Hematopoietic multipotent progenitor cell treated with erythropoietin and hydrocortisone succinate and interleukin-3 and kit ligand, for 6 days (in vitro differentiated cells): ENCODE data around the gene PODNL1.
"Not testable (repeated sequence)": the region's sequence is repeated elsewhere in the genome, so short reads cannot be mapped to it uniquely, and the experiment has no call there.

Experiments used
- DNase-seq: peaks from one replicate; pipeline ENCODE4 v3.0.0-alpha.2; 2015

Gene PODNL1

DNA sequence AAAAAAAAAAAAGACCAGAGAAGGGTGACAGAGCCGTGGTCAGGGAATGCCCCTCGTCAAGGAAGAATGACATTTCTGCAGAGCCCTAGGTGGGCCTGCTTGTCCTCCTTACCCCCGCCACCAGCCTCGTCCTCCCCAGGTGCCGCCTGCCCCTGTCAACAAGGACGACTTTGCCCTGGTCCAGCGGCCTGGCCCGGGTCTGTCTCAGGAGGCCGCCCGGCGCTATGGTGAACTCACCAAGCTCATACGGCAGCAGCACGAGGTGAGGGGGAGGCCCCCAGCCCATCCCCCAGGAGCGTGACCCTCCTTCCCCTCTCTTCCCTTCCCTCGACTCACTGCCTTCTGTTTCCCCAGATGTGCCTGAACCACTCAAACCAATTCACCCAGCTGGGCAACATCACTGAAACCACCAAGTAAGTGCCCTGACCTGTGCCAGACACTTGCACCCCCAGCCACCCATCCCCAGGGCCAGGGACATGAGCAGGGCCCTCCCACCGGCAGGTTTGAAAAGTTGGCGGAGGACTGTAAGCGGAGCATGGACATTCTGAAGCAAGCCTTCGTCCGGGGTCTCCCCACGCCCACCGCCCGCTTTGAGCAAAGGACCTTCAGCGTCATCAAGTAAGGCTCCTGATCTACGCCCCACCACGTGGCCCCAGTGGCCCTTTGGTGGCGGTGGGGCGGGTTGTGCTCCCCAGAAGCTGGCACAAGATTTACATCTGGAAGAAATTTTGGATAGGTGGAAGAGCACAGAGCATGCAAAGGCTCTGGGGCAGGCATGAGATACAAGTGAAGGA is 14.8 kb downstream of the PODNL1 start:
- DNase-seq: no peak

DNA sequence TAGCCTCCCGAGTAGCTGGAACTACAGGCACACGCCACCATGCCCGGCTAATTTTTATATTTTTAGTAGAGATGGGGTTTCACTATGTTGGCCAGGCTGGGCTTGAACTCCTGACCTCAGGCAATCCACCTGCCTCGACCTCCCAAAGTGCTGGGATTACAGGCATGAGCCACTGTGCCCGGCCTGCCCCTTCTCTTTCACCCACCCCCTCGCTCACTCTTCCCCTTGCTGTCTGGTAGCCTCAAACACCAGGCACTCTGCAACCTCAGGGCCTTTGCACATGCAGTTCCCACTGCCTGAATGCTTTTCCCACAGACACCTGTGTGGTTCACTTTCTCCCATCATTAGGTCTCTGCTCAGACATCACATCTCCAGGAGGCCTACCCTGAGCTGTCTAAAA is 16.1 kb downstream of the PODNL1 start:
- not testable (repeated sequence) for DNase-seq

DNA sequence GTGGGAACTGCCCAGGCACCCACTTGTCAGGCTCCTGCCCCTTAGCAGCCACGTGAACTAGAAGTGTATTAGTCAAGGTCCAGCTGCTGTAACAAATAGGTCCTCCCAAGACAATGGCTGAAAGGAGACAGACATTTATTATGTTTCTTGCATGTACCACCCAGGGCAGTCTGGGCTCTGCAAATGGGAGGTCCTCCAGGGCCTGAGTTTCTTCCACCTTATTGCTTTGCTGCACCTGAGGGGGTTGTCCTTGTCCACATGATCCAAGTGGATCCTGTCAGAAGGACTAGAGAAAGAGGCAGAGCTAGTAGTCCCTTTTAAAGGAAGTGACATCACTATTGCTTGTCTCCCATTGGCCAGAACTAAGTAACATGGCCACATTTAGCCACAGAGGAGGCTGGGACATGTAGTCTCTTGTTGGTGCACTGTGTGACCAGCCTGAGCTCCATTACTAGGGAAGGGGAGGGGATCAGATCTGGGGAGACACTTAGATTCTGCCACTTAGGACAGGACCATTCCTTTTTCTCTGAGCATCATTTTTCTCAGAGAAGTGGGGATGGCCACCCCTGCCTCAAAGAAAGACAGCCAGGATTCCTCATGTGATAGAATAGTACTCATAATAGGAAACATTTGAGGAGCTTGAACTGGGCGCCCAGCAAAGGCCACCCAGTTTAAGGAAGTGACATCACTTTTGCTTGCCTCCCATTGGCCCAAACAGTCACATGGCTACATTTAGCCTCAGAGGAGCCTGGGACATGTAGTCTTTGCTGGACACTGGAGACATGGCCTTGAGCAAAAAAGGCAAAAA is 17.1 kb downstream of the PODNL1 start:
- DNase-seq: peak; percentile 88

DNA sequence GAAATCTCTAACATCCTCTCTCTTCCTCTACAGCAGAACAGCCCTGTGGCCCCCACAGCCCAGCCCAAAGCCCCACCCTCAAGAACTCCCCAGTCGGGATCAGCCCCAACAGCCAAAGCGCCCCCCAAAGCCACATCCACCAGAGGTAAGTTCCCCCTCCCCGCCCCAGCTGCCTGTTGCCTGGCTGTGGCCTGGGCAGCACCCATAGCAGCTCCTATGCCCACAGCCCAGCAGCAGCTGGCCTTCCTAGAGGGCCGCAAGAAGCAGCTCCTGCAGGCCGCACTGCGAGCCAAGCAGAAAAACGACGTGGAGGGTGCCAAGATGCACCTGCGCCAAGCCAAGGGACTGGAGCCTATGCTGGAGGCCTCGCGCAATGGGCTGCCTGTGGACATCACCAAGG is 17.7 kb downstream of the PODNL1 start:
- DNase-seq: no peak

DNA sequence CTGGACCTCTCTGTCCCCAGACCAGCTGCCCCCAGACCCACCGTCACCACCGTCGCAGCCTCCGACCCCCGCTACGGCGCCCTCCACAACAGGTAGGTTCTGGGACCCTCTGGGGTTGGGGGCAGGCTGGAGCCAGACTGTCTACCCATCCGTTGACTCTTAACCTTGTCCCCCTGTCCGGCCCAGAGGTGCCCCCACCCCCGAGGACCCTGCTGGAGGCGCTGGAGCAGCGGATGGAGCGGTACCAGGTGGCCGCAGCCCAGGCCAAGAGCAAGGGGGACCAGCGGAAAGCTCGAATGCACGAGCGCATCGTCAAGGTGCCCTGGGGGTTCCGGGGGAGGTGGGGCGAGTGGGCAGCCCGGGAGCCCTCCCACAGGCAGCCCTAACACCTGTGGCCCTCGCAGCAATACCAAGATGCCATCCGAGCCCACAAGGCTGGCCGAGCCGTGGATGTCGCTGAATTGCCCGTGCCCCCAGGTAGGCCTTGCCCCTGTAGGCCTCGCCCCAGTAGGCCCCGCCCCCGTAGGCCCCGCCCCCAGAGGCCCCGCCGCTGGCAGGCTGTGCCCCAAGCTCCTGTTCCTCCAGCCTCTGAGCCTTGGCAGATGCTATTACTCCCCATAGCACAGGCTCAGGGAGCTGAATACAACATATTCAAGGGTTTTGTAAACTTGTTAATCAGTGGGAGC is 19.3 kb downstream of the PODNL1 start:
- DNase-seq: no peak

DNA sequence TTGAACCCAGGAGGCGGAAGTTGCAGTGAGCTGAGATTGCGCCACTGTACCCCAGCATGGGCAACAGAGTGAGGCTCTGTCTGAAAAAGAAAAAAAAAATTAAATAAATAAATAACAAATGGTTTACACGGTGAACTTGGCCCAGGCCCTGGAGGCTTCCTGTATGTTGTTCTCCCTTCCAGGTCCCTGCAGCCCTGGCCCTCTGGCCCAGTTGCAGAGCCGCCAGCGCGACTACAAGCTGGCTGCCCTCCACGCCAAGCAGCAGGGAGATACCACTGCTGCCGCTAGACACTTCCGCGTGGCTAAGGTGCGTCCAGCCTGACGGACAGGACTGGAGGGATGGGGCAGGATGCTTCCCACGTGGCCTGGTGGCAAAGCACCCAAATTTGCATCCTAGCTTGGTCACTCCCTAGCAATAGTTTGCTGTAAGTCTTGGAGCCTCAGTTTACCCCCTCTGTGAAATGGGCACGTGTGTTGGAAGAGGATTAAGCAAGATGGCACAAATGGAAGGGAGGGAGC is 20.3 kb downstream of the PODNL1 start:
- DNase-seq: no peak

DNA sequence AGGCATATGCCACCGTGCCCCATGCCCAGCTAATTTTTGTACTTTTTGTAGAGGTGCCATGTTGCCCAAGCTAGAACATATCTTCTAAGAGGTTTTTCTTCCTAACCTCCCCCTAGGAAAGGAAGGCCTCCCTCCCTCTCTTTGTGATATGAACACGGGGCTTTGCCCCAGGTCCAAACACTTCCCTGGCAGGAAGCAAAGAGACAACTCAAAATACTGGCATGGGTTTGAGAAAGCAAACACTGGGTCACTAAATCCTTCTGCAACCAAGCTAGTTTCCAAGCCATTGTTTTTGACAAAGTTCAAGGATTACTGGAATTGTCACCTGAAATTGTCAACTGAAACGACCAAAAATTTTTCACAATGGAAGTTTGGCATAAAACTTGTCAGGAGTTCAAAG is 23.4 kb downstream of the PODNL1 start:
- DNase-seq: no peak

DNA sequence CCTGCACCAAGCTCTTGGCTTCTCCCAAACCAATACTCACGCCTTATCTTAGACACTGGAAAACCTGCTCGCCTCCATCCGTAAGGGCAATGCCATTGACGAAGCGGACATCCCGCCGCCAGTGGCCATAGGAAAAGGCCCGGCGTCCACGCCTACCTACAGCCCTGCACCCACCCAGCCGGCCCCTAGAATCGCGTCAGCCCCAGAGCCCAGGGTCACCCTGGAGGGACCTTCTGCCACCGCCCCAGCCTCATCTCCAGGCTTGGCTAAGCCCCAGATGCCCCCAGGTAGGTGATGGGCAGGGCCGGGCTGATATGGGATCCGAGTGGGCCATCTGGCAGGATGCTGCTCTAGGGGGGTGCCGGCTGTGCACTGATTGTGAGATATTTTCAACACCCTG is 24.9 kb downstream of the PODNL1 start:
- DNase-seq: no peak

DNA sequence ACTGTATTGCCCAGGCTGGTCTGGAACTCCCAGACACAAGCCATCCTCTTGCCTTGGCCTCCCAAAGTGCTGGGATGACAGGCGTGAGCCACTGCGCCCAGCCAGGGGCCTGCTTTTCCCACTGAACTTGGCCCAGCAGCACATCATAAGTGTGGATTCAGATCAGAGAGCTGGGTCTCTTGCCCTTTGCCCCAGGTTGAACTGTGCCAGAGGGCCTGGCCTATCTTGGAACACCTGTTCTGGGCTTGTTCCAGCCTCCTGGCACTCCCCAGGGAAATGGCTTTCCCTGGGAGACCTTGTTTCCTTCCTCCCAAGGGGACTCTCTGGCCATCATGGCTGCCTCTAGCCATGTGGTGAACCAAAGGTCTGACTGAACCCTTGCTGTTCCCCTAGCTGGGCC is 28.8 kb downstream of the PODNL1 start:
- no peak for DNase-seq

DNA sequence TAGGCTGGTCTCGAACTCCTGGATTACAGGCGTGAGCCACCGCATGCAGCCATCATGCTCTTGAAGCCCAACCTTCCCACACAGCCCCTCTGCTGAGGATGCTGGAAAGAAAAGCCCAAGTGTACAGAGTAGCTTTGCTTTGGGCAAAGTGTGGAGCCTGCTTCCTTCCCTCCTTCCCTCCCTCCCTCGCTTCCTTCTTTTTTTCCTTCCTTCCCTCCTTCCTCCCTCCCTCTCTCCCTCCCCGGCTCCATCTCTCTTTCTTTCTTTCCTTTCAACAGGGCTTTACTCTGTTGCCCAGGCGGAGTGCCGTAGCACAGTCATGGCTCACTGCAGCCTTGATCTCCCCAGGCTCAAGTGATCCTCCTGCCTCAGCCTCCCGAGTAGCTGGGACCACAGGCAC is 29.5 kb downstream of the PODNL1 start:
- DNase-seq: no peak

DNA sequence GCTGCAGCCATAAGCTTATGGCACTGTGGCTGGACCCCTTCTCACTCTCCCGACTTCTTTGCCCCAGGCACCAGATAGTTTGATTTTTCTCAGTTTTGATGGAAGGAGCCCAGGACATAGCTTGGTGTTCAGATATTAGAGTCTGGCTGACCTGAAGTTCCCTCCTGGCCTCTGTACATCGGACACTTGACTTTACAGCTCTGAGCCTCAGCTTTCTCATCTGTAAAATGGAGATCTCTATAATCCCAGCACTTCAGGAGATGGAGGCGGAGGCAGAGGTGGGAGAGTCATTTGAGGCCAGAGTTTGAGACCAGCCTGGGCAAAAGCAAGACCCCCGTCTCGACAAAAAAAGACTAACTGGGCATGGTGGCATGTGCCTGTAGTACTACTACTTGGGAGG is 31.3 kb downstream of the PODNL1 start:
- no peak for DNase-seq

DNA sequence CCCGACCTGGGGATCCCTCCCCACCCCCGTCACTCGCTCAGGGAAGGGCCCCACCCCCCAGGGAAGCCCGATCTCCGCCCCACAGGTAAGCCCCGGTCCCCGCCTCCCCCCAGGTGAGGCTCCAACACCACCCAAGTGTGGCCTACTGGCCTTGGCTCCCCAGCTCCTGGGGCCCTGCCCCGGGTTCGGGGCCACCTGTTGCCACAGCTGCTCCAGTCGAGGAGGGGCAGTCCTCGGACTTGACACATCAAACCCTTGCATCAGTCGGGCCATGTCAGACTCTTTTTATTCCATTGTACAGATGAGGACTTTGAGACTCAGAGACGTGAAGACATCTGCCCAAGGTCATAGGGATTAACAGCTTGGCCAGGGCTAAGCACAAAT is 31.7 kb downstream of the PODNL1 start:
- DNase-seq: no peak

DNA sequence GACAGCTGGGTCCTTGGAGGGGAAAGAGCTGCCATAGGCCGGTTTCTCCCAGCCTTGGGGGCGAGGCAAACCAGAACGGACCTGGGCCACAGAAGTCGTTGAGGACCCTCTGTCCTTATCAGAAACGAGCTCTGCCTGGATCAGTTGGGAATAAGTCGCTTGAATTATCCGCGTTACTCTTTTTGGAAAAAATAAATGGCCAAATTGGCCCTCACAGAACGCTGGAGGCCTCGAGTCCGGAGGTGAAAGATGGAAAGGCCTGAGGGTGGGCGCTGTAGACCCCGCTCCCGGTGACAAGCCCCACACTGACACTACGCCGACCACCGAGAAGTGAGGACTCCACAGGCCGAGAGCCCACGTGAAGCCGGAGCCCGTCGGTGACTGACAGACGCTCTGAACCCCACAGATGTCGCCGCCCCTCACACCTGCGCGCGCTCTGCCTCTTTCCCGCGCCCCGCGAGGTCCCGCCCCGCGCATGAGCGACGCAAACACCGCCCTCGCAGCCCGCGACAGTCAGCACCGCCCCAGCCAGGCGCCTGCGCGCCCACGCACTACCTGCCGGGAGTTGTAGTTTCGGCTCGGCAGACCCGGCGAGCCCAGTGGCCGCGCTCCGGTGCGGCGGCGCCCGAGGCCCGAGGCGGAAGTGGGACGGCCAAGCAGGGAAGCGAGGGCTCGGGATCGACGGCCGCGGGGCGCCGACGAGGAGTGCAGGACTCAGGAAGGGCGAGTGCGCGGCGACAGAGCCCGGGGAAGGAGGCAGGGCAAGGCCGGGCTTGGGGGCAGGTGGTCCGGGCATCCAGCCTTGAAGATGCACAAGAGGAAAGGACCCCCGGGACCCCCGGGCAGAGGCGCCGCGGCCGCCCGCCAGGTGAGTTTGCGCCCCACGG is 32.3 kb downstream of the PODNL1 start, which contains the start of the genes BRME1 and CC2D1A:
BRME1 (minus strand) TSS at position 484 of the 887 bp plus-strand sequence. CDS start 1,225 bp downstream, outside the sequence.
CC2D1A (plus strand) TSS at position 568 of the 887 bp plus-strand sequence; CDS start at position 809, 241 bp downstream.
- peak; percentile 96 for DNase-seq

DNA sequence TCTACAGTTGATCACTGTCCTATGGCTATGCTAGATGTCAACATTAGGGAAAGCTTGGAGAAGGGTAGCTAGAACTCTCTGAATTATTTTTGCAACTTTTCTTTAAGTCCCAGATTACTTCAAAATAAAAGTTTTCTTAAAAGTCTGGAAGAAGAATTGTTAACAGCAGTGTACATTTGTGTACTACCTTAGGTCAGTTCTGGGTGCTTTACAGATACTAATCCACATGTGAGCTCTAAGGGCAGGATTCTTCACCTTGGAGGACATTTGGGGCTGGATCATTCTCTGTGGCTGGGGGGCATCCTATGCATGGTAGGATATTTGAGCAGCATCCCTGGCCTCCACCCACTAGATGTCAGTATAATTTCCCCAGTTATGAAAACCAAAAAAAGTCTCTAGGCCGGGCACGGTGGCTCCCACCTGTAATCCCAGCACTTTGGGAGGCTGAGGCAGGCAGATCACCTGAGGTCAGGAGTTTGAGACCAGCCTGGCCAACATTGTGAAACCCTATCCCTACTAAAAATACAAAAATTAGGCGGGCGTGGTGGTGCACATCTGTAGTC is 35.1 kb downstream of the PODNL1 start:
- DNase-seq: peak; percentile 70

DNA sequence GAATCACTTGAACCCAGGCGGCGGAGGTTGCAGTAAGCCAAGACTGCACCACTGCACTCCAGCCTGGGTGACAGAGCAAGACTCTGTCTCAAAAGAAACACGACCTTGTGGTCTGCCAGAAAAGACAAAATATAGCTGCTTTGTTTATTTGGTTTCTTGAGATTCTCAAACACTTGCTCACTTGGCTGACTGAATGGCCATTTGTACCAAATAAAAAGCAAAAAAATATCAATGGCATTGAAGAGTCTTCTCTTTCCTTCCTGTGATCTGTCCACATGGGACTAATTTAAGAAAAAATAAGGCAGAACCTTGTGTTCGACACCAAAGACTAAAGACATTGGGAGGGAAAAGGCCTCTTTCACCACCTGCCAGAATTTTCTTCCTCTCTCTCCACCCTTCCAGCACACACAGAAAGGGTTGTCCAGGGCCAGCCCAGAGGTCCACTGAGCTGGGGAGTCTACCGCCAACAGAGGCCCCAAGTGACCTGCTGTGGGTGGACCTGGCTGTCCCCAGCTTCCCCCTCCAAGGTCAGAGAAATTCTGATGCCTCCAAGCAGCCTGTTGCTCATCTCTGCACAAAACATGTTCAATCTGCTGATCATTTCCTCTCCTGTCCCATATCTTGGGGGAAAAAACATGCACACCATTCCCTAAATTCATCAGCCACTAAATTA is 38.2 kb downstream of the PODNL1 start:
- no peak for DNase-seq

DNA sequence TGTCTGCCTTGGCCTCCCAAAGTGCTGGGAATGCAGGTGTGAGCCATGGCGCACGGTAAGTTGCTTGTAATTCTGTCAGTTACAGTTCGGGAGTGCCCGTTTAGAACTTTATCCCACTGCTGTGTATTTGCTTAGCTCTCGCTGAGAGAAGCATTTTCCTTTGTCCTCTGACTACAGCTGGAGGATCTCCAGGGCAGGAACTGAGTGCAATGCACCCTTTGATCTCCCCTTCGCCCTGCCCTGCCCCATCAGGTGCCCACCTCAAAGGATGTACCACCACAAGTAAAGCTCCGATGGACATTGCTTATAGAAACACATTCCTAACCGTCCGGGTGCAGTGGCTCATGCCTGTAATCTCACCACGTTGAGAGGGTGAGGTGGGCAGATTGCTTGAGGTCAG is 38.8 kb downstream of the PODNL1 start:
- DNase-seq: no peak

DNA sequence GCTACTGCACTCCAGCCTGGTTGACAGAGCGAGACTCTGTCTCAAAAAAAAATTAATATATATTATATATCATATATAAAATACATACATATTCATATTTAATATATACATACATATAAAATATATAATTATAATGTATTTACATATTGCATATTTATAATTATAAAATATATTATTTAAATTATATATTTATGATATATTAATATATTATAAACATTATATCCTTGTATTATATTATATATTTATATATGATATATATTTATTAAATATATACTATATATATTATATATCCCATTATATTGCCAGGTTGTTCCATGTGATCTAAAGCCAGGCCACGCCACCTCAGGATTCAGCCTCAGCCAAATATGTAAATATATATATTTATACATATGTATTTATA is 42.0 kb downstream of the PODNL1 start:
- no peak for DNase-seq

DNA sequence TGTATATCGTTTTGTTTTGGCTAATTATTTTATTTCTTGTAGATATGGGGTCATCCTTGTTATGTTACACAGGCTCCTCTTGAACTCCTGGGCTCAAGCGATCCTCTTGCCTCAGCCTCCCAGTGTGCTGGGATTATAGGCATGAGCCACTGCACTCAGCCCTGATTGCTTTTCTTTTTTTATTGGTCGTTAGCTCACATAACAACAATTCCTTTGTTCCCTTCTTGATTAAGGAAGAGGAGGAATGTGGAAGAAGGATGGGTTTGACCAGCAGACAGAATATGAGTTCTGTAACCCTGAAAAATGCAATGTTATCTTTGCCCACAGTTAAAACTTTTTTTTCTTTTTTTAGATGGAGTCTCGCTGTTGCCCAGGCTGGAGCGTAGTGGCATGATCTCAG is 43.7 kb downstream of the PODNL1 start:
- DNase-seq: no peak

DNA sequence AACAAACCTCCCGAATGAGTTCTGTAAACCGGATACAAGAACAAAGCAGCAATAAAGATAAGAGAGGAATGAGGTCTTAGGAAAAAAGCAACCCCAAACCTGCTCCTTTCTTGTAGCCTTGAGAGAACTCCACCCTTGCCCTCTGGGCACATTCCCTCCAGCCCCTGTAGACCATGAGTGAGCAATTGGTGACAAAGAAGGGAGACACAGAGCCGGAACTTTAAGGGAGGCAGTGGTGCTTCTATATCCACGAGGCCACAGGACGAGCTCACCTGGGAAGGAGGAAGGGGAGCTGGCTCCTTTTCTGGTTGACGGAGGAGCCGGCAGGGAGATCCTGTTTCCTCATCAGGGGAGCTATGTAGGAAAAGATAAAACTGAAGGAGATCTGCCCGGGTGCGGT is 45.3 kb downstream of the PODNL1 start:
- DNase-seq: no peak

DNA sequence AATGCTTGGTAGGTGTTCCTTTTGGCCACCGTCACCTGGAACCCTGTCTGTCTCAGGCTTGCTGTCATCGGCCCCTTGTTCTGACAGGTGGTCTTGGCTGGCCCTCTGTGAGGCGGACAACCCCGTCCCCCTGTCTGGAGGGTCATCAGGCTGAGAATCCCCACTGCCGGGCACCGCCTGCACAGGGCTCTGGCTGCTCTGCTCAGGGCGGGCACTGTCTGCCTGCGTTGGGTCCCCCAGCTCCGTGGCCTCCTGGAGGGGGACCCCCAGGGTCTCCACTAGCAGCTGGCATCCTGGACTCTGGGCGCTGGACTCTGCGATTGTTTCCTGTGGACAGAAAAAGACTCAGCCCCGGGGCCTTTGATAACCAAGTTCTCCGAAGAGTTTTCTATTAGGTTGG is 48.1 kb downstream of the PODNL1 start:
- DNase-seq: no peak

DNA sequence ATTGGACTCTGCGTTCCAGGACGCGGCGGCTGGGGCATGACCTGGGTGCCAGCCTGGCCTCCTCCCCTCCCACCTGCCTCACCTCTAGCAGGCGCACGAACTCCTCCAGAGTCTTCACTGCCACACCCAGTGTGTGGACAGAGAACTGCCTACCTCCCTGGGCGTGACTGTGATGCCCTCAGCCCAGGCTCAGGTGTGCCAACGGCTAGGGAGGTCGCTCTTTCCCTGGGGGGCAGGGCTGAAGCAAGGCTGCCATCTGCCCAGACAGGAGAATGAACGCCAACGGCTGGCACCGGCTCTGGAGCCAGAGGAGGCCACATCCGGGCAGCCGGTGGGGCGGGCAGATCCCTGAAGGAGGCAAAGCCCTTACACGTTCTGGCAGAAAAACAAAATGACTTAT is 49.9 kb downstream of the PODNL1 start:
- no peak for DNase-seq
